Measurements from ENCODE around the gene AQP1. TPM values are rescaled to one million over a fixed set of nuclear protein-coding genes. Genes with fewer than 3 reads are reported as not detected.

Gene AQP1
- total RNA-seq, 4 donors from 2014 or later = 74.8 to 310 (median 175) TPM

DNA sequence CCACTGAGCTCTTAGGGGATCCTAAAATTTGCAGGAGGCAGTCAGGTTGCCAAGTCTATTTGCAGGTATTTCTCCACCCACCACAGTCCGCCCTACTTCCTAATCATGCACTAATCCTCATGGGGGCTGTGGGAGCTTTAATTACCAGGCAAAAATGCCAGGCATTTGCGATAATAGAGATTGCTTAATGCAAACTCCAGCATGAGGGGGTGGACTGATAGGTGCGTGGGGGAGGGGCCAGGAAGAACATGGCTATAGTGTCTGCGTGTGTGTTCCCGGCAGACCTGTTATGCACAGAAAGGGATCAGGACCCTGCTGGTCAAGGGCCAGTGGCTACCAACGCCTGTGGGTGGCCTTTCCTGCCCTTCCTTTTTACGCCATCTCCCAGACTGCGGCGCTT is 15.6 kb upstream of the AQP1 start:
- TF ChIP-seq CTCF (IDR thresholded peaks at IDR 0.05; ENCODE audit: low read depth) = no peak

- TF ChIP-seq CTCF (IDR thresholded peaks at IDR 0.05; ENCODE audit: low read depth) = no peak
Observed at GRCh38 chr7:30896783-30897637, 14.6 kb upstream of the AQP1 start.

DNA sequence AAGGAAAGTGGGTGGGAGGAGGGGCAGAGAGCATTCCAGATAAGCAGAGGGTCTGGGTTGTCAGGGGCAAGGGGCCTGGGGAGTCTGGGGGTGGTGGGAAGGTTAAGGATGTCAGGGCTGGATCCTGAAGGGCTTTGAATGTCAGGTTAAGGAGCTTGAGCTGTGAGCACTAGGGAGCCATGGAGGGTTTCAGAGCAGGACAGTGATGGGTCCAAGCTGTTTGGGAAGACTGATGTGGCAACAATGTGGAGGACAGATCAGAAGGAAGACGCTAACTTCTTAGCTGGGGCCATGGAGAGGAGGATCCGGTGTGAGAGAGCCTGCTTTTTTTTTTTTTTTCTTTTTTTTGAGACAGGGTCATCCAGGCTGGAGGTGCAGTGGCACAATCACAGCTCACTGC is 13.9 kb upstream of the AQP1 start:
- TF ChIP-seq CTCF (IDR thresholded peaks at IDR 0.05; ENCODE audit: low read depth) = no peak

- no peak for TF ChIP-seq CTCF (IDR thresholded peaks at IDR 0.05; ENCODE audit: low read depth)
Observed at GRCh38 chr7:30898411-30898810, 13.2 kb upstream of the AQP1 start.

DNA sequence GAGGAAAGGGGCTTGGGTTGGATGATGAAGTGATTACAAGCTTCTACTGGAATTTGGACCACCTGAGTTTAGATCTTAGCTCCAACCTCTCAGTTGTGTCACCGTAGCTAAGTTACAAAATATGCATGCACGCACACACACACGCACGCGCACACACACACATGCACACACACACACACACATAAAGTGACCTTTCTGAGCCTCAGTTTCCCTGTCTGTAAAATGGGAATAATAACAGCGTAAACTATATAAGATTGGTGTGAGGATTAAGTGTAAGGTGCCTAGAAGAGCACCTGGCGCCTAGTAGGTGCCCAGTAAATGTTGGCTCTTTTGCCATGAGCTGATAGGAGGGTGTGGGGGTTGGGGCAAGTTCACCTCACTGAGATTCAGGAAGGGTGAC is 12.6 kb upstream of the AQP1 start:
- TF ChIP-seq CTCF (IDR thresholded peaks at IDR 0.05; ENCODE audit: low read depth) = no peak

DNA sequence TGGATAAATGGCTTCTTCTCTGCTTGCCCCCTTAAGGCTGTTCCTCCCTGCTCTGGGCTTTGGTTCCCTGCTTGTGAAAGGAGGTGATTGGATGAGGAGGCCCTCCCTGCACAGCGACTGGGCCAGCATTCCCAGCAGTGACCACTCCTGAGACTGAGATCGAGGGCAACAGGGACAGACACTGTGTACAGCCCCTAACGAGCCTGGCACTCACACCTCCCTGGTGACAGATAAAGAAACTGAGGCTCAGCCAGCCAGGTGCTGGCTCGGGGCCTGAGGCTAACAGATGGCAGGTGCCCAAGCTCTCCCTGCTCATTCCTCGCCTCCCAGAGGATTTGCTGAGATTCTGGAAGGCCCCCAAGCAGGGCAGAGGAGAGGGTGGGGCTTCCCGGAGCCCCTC is 12.0 kb upstream of the AQP1 start:
- TF ChIP-seq CTCF (IDR thresholded peaks at IDR 0.05; ENCODE audit: low read depth) = no peak

GRCh38 chr7:30900053-30900452 is 11.6 kb upstream of the AQP1 start:
- TF ChIP-seq CTCF (IDR thresholded peaks at IDR 0.05; ENCODE audit: low read depth) = no peak

Measured in subcutaneous adipose tissue (tissue), 4 donors.